GM12891 (cell line): ENCODE data around the gene ZNF148.

Source experiments
- POLR2A ChIP-seq: IDR thresholded peaks from 2 replicates; pipeline ENCODE4 v1.6.1; 2011; ENCODE audit warnings: low read depth, low read length, control low read depth
- POLR2AphosphoS5 ChIP-seq: IDR thresholded peaks from 2 replicates; pipeline ENCODE4 v1.6.1; 2011; ENCODE audit warnings: low read depth, low read length, control low read depth
- POU2F2 ChIP-seq: IDR thresholded peaks from 2 replicates; pipeline ENCODE4 v1.6.1; 2011; ENCODE audit warnings: low read depth, mild to moderate bottlenecking, control low read depth, low read length, moderate library complexity
- TAF1 ChIP-seq: IDR thresholded peaks from 2 replicates; pipeline ENCODE4 v1.6.1; 2011; ENCODE audit warnings: low read depth, low read length, control low read depth

DNA sequence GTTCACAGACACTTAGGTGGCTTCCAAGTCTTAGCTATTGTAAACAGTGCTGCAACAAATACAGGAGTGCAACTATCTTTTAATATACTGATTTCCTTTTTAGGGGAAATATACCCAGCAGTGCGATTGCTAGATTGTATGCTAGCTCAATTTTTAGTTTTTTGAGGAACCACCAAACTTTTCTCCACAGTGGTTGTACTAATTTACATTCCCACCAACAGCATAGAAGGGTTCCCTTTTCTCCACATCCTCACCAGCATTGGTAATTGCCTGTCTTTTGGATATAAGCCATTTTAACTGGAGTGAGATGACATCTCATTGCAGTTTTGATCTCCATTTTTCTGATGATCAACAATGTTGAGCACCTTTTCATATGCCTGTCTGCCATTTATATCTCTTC is 58.9 kb downstream of the ZNF148 start:
- TF ChIP-seq POU2F2 (no peak), POLR2A (no peak), POLR2AphosphoS5 (no peak), TAF1 (no peak)
